ENCODE measurements around the gene ENTPD8. TPM values are rescaled to one million over a fixed set of nuclear protein-coding genes. Genes with fewer than 3 reads are reported as not detected.
A peak's percentile ranks its signal among the peaks of the same experiment; 100 is the strongest.

The ENTPD8 gene
- total RNA-seq, 1 donor from 2014 or later, result not detected

- TF ChIP-seq, protein P1, sequence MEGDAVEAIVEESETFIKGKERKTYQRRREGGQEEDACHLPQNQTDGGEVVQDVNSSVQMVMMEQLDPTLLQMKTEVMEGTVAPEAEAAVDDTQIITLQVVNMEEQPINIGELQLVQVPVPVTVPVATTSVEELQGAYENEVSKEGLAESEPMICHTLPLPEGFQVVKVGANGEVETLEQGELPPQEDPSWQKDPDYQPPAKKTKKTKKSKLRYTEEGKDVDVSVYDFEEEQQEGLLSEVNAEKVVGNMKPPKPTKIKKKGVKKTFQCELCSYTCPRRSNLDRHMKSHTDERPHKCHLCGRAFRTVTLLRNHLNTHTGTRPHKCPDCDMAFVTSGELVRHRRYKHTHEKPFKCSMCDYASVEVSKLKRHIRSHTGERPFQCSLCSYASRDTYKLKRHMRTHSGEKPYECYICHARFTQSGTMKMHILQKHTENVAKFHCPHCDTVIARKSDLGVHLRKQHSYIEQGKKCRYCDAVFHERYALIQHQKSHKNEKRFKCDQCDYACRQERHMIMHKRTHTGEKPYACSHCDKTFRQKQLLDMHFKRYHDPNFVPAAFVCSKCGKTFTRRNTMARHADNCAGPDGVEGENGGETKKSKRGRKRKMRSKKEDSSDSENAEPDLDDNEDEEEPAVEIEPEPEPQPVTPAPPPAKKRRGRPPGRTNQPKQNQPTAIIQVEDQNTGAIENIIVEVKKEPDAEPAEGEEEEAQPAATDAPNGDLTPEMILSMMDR (IDR thresholded peaks at IDR 0.05), result no peak
- TF ChIP-seq EZH2 (IDR thresholded peaks at IDR 0.05) (no peak), EZH2phosphoT487 (IDR thresholded peaks at IDR 0.05) (no peak)
Observed at GRCh38 chr9:137404961-137405567, 36.1 kb downstream of the ENTPD8 start.

GRCh38 chr9:137403269-137403668, 37.9 kb downstream of the ENTPD8 start:
- TF ChIP-seq EZH2 (IDR thresholded peaks at IDR 0.05), result no peak
- TF ChIP-seq, protein P1 (IDR thresholded peaks at IDR 0.05), result no peak
- no peak for TF ChIP-seq EZH2phosphoT487 (IDR thresholded peaks at IDR 0.05)
- Histone ChIP-seq H3K27me3 (peaks cover 10% of the 10 kb centered on the region), H3K36me3 (no peaks in the 10 kb centered on the region), H3K4me1 (peaks cover 7% of the 10 kb centered on the region), H3K4me3 (no peak overlapping the region), H3K79me2 (ENCODE audit: low read depth) (no peaks in the 10 kb centered on the region), H3K4me2 (no peak overlapping the region), H3F3A (ENCODE audit: low read depth) (no peaks in the 10 kb centered on the region), H4K20me1 (ENCODE audit: low read depth) (peaks cover 27% of the 10 kb centered on the region), H3K9me3 (ENCODE audit: low read depth) (no peaks in the 10 kb centered on the region), H2AFZ (replicated peaks) (no peak overlapping the region), H3K27ac (no peak overlapping the region), H3K9ac (no peak overlapping the region)
- no peak for DNase-seq (ENCODE audit: low spot score)
- Mint-ChIP-seq H3K4me3 (no peak overlapping the region), H3K27me3 (ENCODE audit: insufficient read depth, low read depth) (no peaks in the 10 kb centered on the region), H3K36me3 (peaks cover 20% of the 10 kb centered on the region), H3K9me3 (peaks cover 17% of the 10 kb centered on the region), H3K4me1 (peaks cover 7% of the 10 kb centered on the region), H3K27ac (no peak overlapping the region)

More at GRCh38 chr9:137404961-137405567, 36.1 kb downstream of the ENTPD8 start:
- H3K9ac ChIP-seq, result no peak overlapping the region
- no peaks in the 10 kb centered on the region for H3K36me3 ChIP-seq
- no peaks in the 10 kb centered on the region for H3F3A ChIP-seq (ENCODE audit: low read depth)
- no peak overlapping the region for H3K4me2 ChIP-seq
- no peak overlapping the region for H2AFZ ChIP-seq (replicated peaks)
- Mint-ChIP-seq H3K4me1 (peaks cover 10% of the 10 kb centered on the region), H3K36me3 (peaks cover 15% of the 10 kb centered on the region), H3K27ac (no peak overlapping the region), H3K9me3 (peaks cover 16% of the 10 kb centered on the region), H3K27me3 (ENCODE audit: insufficient read depth, low read depth) (peaks cover 2% of the 10 kb centered on the region), H3K4me3 (no peak overlapping the region)
- H3K4me3 ChIP-seq, result no peak overlapping the region
- H3K27ac ChIP-seq, result no peak overlapping the region
- H3K4me1 ChIP-seq, result peaks cover 7% of the 10 kb centered on the region
- peaks cover 32% of the 10 kb centered on the region for H4K20me1 ChIP-seq (ENCODE audit: low read depth)
- no peaks in the 10 kb centered on the region for H3K79me2 ChIP-seq (ENCODE audit: low read depth)
- DNase-seq (ENCODE audit: low spot score), result no peak
- no peaks in the 10 kb centered on the region for H3K9me3 ChIP-seq (ENCODE audit: low read depth)
- H3K27me3 ChIP-seq, result peaks cover 10% of the 10 kb centered on the region

DNA sequence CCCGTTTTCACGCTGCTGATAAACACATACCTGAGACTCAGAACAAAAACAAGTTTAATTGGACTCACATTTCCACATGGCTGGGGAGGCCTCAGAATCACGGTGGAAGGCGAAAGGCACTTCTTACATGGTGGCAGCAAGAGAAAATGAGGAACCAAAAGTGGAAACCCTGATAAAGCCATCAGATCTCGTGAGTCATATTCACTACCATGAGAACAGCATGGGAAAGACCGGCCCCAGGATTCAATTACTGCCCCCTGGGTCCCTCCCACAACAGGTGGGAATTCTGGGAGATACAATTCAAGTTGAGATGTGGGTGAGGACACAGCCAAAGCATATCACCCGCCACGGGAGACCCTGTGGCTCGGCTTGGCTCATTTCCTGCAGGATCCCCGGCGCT, 38.4 kb downstream of the ENTPD8 start:
- no peak overlapping the region for H3K4me3 ChIP-seq
- no peaks in the 10 kb centered on the region for H3F3A ChIP-seq (ENCODE audit: low read depth)
- no peak overlapping the region for H3K27ac ChIP-seq
- peaks cover 24% of the 10 kb centered on the region for H4K20me1 ChIP-seq (ENCODE audit: low read depth)
- peaks cover 7% of the 10 kb centered on the region for H3K4me1 ChIP-seq
- Mint-ChIP-seq H3K9me3 (peaks cover 17% of the 10 kb centered on the region), H3K27me3 (ENCODE audit: insufficient read depth, low read depth) (no peaks in the 10 kb centered on the region), H3K4me3 (peak overlapping the region; percentile 47), H3K27ac (peak overlapping the region; percentile 40), H3K36me3 (peaks cover 22% of the 10 kb centered on the region), H3K4me1 (peaks cover 9% of the 10 kb centered on the region)
- peaks cover 10% of the 10 kb centered on the region for H3K27me3 ChIP-seq
- no peak overlapping the region for H3K9ac ChIP-seq
- no peaks in the 10 kb centered on the region for H3K79me2 ChIP-seq (ENCODE audit: low read depth)
- no peak for DNase-seq (ENCODE audit: low spot score)
- H3K4me2 ChIP-seq, result no peak overlapping the region
- H3K9me3 ChIP-seq (ENCODE audit: low read depth), result no peaks in the 10 kb centered on the region
- no peak overlapping the region for H2AFZ ChIP-seq (replicated peaks)
- no peaks in the 10 kb centered on the region for H3K36me3 ChIP-seq
- TF ChIP-seq, protein P1 (IDR thresholded peaks at IDR 0.05), result no peak
- TF ChIP-seq EZH2phosphoT487 (IDR thresholded peaks at IDR 0.05) (no peak), EZH2 (IDR thresholded peaks at IDR 0.05) (no peak)

All from neural progenitor cell (in vitro differentiated cells).